Inferior parietal cortex (tissue), 1 donor: ENCODE data around the gene KRTAP12-4.
"Not testable (repeated sequence)": the region's sequence is repeated elsewhere in the genome, so short reads cannot be mapped to it uniquely, and the experiment has no call there.

Experiments
- DNase-seq: peaks from one replicate; pipeline ENCODE4 v3.0.0-alpha.2; 2016; ENCODE audit errors: extremely low spot score

The KRTAP12-4 gene

GRCh38 chr21:44656868-44657267 lies 2.4 kb upstream of the KRTAP12-4 start:
- DNase-seq: no peak

- no peak for DNase-seq
Measured at GRCh38 chr21:44653656-44654575, 543 bp downstream of the KRTAP12-4 start.

GRCh38 chr21:44653123-44653522 lies 1.3 kb downstream of the KRTAP12-4 start:
- DNase-seq: no peak

GRCh38 chr21:44650973-44651675 lies 3.3 kb downstream of the KRTAP12-4 start:
- no peak for DNase-seq

GRCh38 chr21:44650265-44650972 lies 4.0 kb downstream of the KRTAP12-4 start:
- DNase-seq: no peak

GRCh38 chr21:44649521-44650100 lies 4.8 kb downstream of the KRTAP12-4 start:
- no peak for DNase-seq

- no peak for DNase-seq
Measured at GRCh38 chr21:44648557-44649311, 5.7 kb downstream of the KRTAP12-4 start.

- DNase-seq: no peak
Measured at GRCh38 chr21:44647222-44647552, 7.3 kb downstream of the KRTAP12-4 start.

GRCh38 chr21:44646366-44647221 lies 7.9 kb downstream of the KRTAP12-4 start, which contains the start of gene KRTAP10-11:
TSS of gene KRTAP10-11 (plus strand) at chr21:44646414. CDS start at chr21:44646459, 45 bp downstream.
- DNase-seq: not testable (repeated sequence)

GRCh38 chr21:44644878-44645277 lies 9.6 kb downstream of the KRTAP12-4 start:
- no peak for DNase-seq

- no peak for DNase-seq
Measured at GRCh38 chr21:44643741-44644310, 10.6 kb downstream of the KRTAP12-4 start.

- no peak for DNase-seq
Measured at GRCh38 chr21:44640761-44641160, 13.7 kb downstream of the KRTAP12-4 start.

GRCh38 chr21:44639331-44639655 lies 15.2 kb downstream of the KRTAP12-4 start:
- no peak for DNase-seq

- not testable (repeated sequence) for DNase-seq
Measured at GRCh38 chr21:44638506-44639330, 15.7 kb downstream of the KRTAP12-4 start.

GRCh38 chr21:44637851-44638348 lies 16.6 kb downstream of the KRTAP12-4 start:
- not testable (repeated sequence) for DNase-seq

GRCh38 chr21:44637018-44637850 lies 17.2 kb downstream of the KRTAP12-4 start, which contains the start of gene KRTAP10-10:
TSS of gene KRTAP10-10 (plus strand) at chr21:44637356. CDS start at chr21:44637418, 62 bp downstream.
- no peak for DNase-seq

GRCh38 chr21:44636209-44637017 lies 18.0 kb downstream of the KRTAP12-4 start:
- no peak for DNase-seq
